ENCODE measurements around the gene FREM3.
"Not testable (repeated sequence)": the region's sequence is repeated elsewhere in the genome, so short reads cannot be mapped to it uniquely, and the experiment has no call there.

GRCh38 chr4:143528046-143528445 is 172.4 kb downstream of the FREM3 start:
- TF ChIP-seq EZH2 (IDR thresholded peaks at IDR 0.05; ENCODE audit: insufficient read depth, poor library complexity, severe bottlenecking); EZH2phosphoT487 (IDR thresholded peaks at IDR 0.05; ENCODE audit: insufficient read depth, low read depth): not testable (repeated sequence)

All from GM23248 (cell line).